Measurements from ENCODE around the gene TFB2M.

Gene TFB2M

GRCh38 chr1:246587032-246587431 is 21.0 kb upstream of the TFB2M start:
- peaks cover 2% of the 10 kb centered on the region for H3K4me1 ChIP-seq (ENCODE audit: control insufficient read depth, insufficient read depth, low read depth, low read length)
- DNase-seq = peak; percentile 33
- H3K4me2 ChIP-seq (ENCODE audit: low read length, poor library complexity, severe bottlenecking) = no peak overlapping the region
- H3K27me3 ChIP-seq (ENCODE audit: control insufficient read depth in 1 of 2, insufficient read depth in 1 of 2, low read length in 2 of 2) = no peaks in the 10 kb centered on the region
- H3K79me1 ChIP-seq (replicated peaks; ENCODE audit: low read length, poor library complexity, severe bottlenecking) = peaks cover 22% of the 10 kb centered on the region
- H2BK5ac ChIP-seq (ENCODE audit: low read depth, low read length, poor library complexity, severe bottlenecking) = no peak overlapping the region
- no peak overlapping the region for H3K4ac ChIP-seq (ENCODE audit: low read depth in 1 of 2, low read length in 2 of 2)
- no peak overlapping the region for H2BK15ac ChIP-seq (ENCODE audit: low read depth, poor library complexity, severe bottlenecking)
- no peak overlapping the region for H2AK5ac ChIP-seq (ENCODE audit: low read length, severe bottlenecking)
- no peak overlapping the region for H3K23ac ChIP-seq (ENCODE audit: low read length in 2 of 2)
- H3K4me3 ChIP-seq (ENCODE audit: insufficient read depth in 1 of 2, low read depth in 1 of 2, low read length in 2 of 2) = peak overlapping the region in 1 of 2 experiments; percentile 54
- H3K36me3 ChIP-seq (ENCODE audit: control insufficient read depth in 1 of 2, insufficient read depth in 2 of 2, low read depth in 1 of 2, low read length in 2 of 2) = peaks cover 3 to 12% of the 10 kb centered on the region in 2 experiments
- H3K14ac ChIP-seq (ENCODE audit: low read length in 2 of 2) = no peak overlapping the region
- no peak overlapping the region for H3K27ac ChIP-seq (ENCODE audit: low read length, poor library complexity, severe bottlenecking)
- H3K9ac ChIP-seq (ENCODE audit: low read length) = peak overlapping the region; percentile 85
- H3K18ac ChIP-seq (ENCODE audit: low read depth in 1 of 2, low read length in 2 of 2) = no peak overlapping the region
- H2BK120ac ChIP-seq (ENCODE audit: low read depth, low read length) = no peak overlapping the region
- H3K9me3 ChIP-seq (ENCODE audit: control insufficient read depth, low read length) = no peaks in the 10 kb centered on the region
- 100% methylated on average over 2 of the region's 3 CpGs for WGBS
- H2BK12ac ChIP-seq (ENCODE audit: low read length in 2 of 2) = no peak overlapping the region
- H2AFZ ChIP-seq (ENCODE audit: low read depth, low read length) = no peak overlapping the region
- H4K91ac ChIP-seq (ENCODE audit: low read length) = no peak overlapping the region
- no peak overlapping the region for H4K8ac ChIP-seq (ENCODE audit: low read length)

- H3K14ac ChIP-seq (ENCODE audit: low read length in 2 of 2) = no peak overlapping the region
- WGBS = 89% methylated on average over 4 of the region's 6 CpGs
Observed at GRCh38 chr1:246583448-246584185, 17.6 kb upstream of the TFB2M start.

GRCh38 chr1:246583056-246583440 is 17.0 kb upstream of the TFB2M start:
- Histone ChIP-seq H3K18ac (ENCODE audit: low read depth in 1 of 2, low read length in 2 of 2) (no peak overlapping the region), H2BK120ac (ENCODE audit: low read depth, low read length) (no peak overlapping the region), H2AK5ac (ENCODE audit: low read length, severe bottlenecking) (no peak overlapping the region), H3K27me3 (ENCODE audit: control insufficient read depth in 1 of 2, insufficient read depth in 1 of 2, low read length in 2 of 2) (no peaks in the 10 kb centered on the region), H4K91ac (ENCODE audit: low read length) (no peak overlapping the region), H3K4me2 (ENCODE audit: low read length, poor library complexity, severe bottlenecking) (no peak overlapping the region), H2BK15ac (ENCODE audit: low read depth, poor library complexity, severe bottlenecking) (no peak overlapping the region), H3K36me3 (ENCODE audit: control insufficient read depth in 1 of 2, insufficient read depth in 2 of 2, low read depth in 1 of 2, low read length in 2 of 2) (peaks cover 3 to 10% of the 10 kb centered on the region in 2 experiments), H3K9ac (ENCODE audit: low read length) (no peak overlapping the region), H2BK5ac (ENCODE audit: low read depth, low read length, poor library complexity, severe bottlenecking) (no peak overlapping the region), H3K4ac (ENCODE audit: low read depth in 1 of 2, low read length in 2 of 2) (no peak overlapping the region), H3K4me3 (ENCODE audit: insufficient read depth in 1 of 2, low read depth in 1 of 2, low read length in 2 of 2) (no peak overlapping the region), H2BK12ac (ENCODE audit: low read length in 2 of 2) (peak overlapping the region in 1 of 2 experiments; percentile 66), H2AFZ (ENCODE audit: low read depth, low read length) (no peak overlapping the region), H3K79me1 (replicated peaks; ENCODE audit: low read length, poor library complexity, severe bottlenecking) (peaks cover 22% of the 10 kb centered on the region), H4K8ac (ENCODE audit: low read length) (no peak overlapping the region), H3K27ac (ENCODE audit: low read length, poor library complexity, severe bottlenecking) (no peak overlapping the region), H3K4me1 (ENCODE audit: control insufficient read depth, insufficient read depth, low read depth, low read length) (peaks cover 4% of the 10 kb centered on the region), H3K23ac (ENCODE audit: low read length in 2 of 2) (no peak overlapping the region), H3K14ac (ENCODE audit: low read length in 2 of 2) (peak overlapping the region in 1 of 2 experiments; percentile 41), H3K9me3 (ENCODE audit: control insufficient read depth, low read length) (no peaks in the 10 kb centered on the region)
- peak; percentile 52 for DNase-seq
- no CpG with 5 or more reads among the region's 2 CpGs for WGBS

More at GRCh38 chr1:246583448-246584185, 17.6 kb upstream of the TFB2M start:
- H3K18ac ChIP-seq (ENCODE audit: low read depth in 1 of 2, low read length in 2 of 2) = no peak overlapping the region
- H4K91ac ChIP-seq (ENCODE audit: low read length) = no peak overlapping the region
- peaks cover 4% of the 10 kb centered on the region for H3K4me1 ChIP-seq (ENCODE audit: control insufficient read depth, insufficient read depth, low read depth, low read length)
- peak; percentile 47 for DNase-seq
- no peak overlapping the region for H3K27ac ChIP-seq (ENCODE audit: low read length, poor library complexity, severe bottlenecking)
- peaks cover 20% of the 10 kb centered on the region for H3K79me1 ChIP-seq (replicated peaks; ENCODE audit: low read length, poor library complexity, severe bottlenecking)
- peak overlapping the region in 1 of 2 experiments; percentile 54 for H2BK12ac ChIP-seq (ENCODE audit: low read length in 2 of 2)
- H3K27me3 ChIP-seq (ENCODE audit: control insufficient read depth in 1 of 2, insufficient read depth in 1 of 2, low read length in 2 of 2) = no peaks in the 10 kb centered on the region
- H3K36me3 ChIP-seq (ENCODE audit: control insufficient read depth in 1 of 2, insufficient read depth in 2 of 2, low read depth in 1 of 2, low read length in 2 of 2) = peaks cover 3 to 10% of the 10 kb centered on the region in 2 experiments
- peak overlapping the region in 1 of 2 experiments; percentile 33 for H3K4ac ChIP-seq (ENCODE audit: low read depth in 1 of 2, low read length in 2 of 2)
- no peak overlapping the region for H2AFZ ChIP-seq (ENCODE audit: low read depth, low read length)
- H4K8ac ChIP-seq (ENCODE audit: low read length) = peak overlapping the region; percentile 30
- H3K9ac ChIP-seq (ENCODE audit: low read length) = no peak overlapping the region
- H3K9me3 ChIP-seq (ENCODE audit: control insufficient read depth, low read length) = no peaks in the 10 kb centered on the region
- H3K23ac ChIP-seq (ENCODE audit: low read length in 2 of 2) = no peak overlapping the region
- no peak overlapping the region for H3K4me3 ChIP-seq (ENCODE audit: insufficient read depth in 1 of 2, low read depth in 1 of 2, low read length in 2 of 2)
- no peak overlapping the region for H2BK120ac ChIP-seq (ENCODE audit: low read depth, low read length)
- H2AK5ac ChIP-seq (ENCODE audit: low read length, severe bottlenecking) = no peak overlapping the region
- no peak overlapping the region for H2BK5ac ChIP-seq (ENCODE audit: low read depth, low read length, poor library complexity, severe bottlenecking)
- H3K4me2 ChIP-seq (ENCODE audit: low read length, poor library complexity, severe bottlenecking) = no peak overlapping the region
- H2BK15ac ChIP-seq (ENCODE audit: low read depth, poor library complexity, severe bottlenecking) = no peak overlapping the region

- H3K18ac ChIP-seq (ENCODE audit: low read depth in 1 of 2, low read length in 2 of 2) = no peak overlapping the region
- H3K4me1 ChIP-seq (ENCODE audit: control insufficient read depth, insufficient read depth, low read depth, low read length) = peaks cover 4% of the 10 kb centered on the region
- no peaks in the 10 kb centered on the region for H3K9me3 ChIP-seq (ENCODE audit: control insufficient read depth, low read length)
- peaks cover 22% of the 10 kb centered on the region for H3K79me1 ChIP-seq (replicated peaks; ENCODE audit: low read length, poor library complexity, severe bottlenecking)
- no peak overlapping the region for H2BK5ac ChIP-seq (ENCODE audit: low read depth, low read length, poor library complexity, severe bottlenecking)
- WGBS = 90% methylated on average over 17 of the region's 17 CpGs
- H3K36me3 ChIP-seq (ENCODE audit: control insufficient read depth in 1 of 2, insufficient read depth in 2 of 2, low read depth in 1 of 2, low read length in 2 of 2) = peaks cover 3 to 10% of the 10 kb centered on the region in 2 experiments
- no peak overlapping the region for H3K4me3 ChIP-seq (ENCODE audit: insufficient read depth in 1 of 2, low read depth in 1 of 2, low read length in 2 of 2)
- H3K27me3 ChIP-seq (ENCODE audit: control insufficient read depth in 1 of 2, insufficient read depth in 1 of 2, low read length in 2 of 2) = no peaks in the 10 kb centered on the region
- peak overlapping the region in 1 of 2 experiments; percentile 66 for H2BK12ac ChIP-seq (ENCODE audit: low read length in 2 of 2)
- H2AFZ ChIP-seq (ENCODE audit: low read depth, low read length) = no peak overlapping the region
- H3K4me2 ChIP-seq (ENCODE audit: low read length, poor library complexity, severe bottlenecking) = no peak overlapping the region
- H3K23ac ChIP-seq (ENCODE audit: low read length in 2 of 2) = no peak overlapping the region
- no peak overlapping the region for H4K91ac ChIP-seq (ENCODE audit: low read length)
- no peak overlapping the region for H3K9ac ChIP-seq (ENCODE audit: low read length)
- H4K8ac ChIP-seq (ENCODE audit: low read length) = no peak overlapping the region
- H3K27ac ChIP-seq (ENCODE audit: low read length, poor library complexity, severe bottlenecking) = no peak overlapping the region
- H3K4ac ChIP-seq (ENCODE audit: low read depth in 1 of 2, low read length in 2 of 2) = no peak overlapping the region
- no peak overlapping the region for H2BK120ac ChIP-seq (ENCODE audit: low read depth, low read length)
- H2BK15ac ChIP-seq (ENCODE audit: low read depth, poor library complexity, severe bottlenecking) = no peak overlapping the region
- no peak for DNase-seq
- peak overlapping the region in 1 of 2 experiments; percentile 41 for H3K14ac ChIP-seq (ENCODE audit: low read length in 2 of 2)
- H2AK5ac ChIP-seq (ENCODE audit: low read length, severe bottlenecking) = no peak overlapping the region
Observed at GRCh38 chr1:246582301-246583055, 16.4 kb upstream of the TFB2M start.
